Colonic mucosa (tissue), 4 donors: ENCODE measurements around the gene SRR. TPM values are rescaled to one million over a fixed set of nuclear protein-coding genes. Genes with fewer than 3 reads are reported as not detected.

Experiments used
- DNase-seq: peaks from one replicate; pipeline ENCODE4 v3.0.0-alpha.2; 2020
- H3K27ac ChIP-seq: fragments of 200-600 bp; one replicate; pipeline ENCODE4 v1.8.0; 2021
- H3K27me3 ChIP-seq: fragments of 200-600 bp; one replicate; pipeline ENCODE4 v1.8.0; 2021
- H3K36me3 ChIP-seq: fragments of 200-600 bp; one replicate; pipeline ENCODE4 v1.8.0; 2021
- H3K4me1 ChIP-seq: fragments of 200-600 bp; one replicate; pipeline ENCODE4 v1.8.0; 2021; ENCODE audit warnings: mild to moderate bottlenecking
- H3K4me3 ChIP-seq: fragments of 200-600 bp; one replicate; pipeline ENCODE4 v1.8.0; 2021
- H3K9ac ChIP-seq, 2 donors: one replicate each; pipeline ENCODE4 v1.7.0; 2013; ENCODE audit warnings: control low read depth in 2 of 2, low read depth in 2 of 2, low read length in 2 of 2
- H3K9me3 ChIP-seq: fragments of 200-600 bp; one replicate; pipeline ENCODE4 v1.8.0; 2021
- CTCF ChIP-seq: fragments of 200-600 bp; IDR thresholded peaks from one replicate; pipeline ENCODE4 v1.8.0; 2022; ENCODE audit warnings: antibody characterized with exemption, mild to moderate bottlenecking
- intact Hi-C: fragments of 100-400 bp; cut with DNase I; formaldehyde crosslinking; loops from one replicate; pipeline ENCODE4 v1.14.1; 2022
- total RNA-seq, 2 donors: library from RNA; stranded (reverse); fragmentation: NEBNext Ultra II Directional in 1 of 2; extraction: Animal tissue kit (Norgen Biotek cat#: 25700) in 1 of 2; gene quantifications; one replicate each; pipeline ENCODE4 v1.2.1, GENCODE V29; 2021
- donor health status: healthy.
- donor health status: DM: no; HTN: no; CAD: no.
- donor health status: DM: no; HTN: no; CAD: no.

The SRR gene
- total RNA-seq, 2 donors from 2014 or later = 9.0 to 11.0 TPM

GRCh38 chr17:2369039-2369438, 65.3 kb downstream of the SRR start:
- H3K9me3 ChIP-seq = no peaks in the 10 kb centered on the region
- no peaks in the 10 kb centered on the region for H3K4me1 ChIP-seq
- no peak for DNase-seq
- H3K4me3 ChIP-seq = no peak overlapping the region
- H3K9ac ChIP-seq = no peak overlapping the region
- no peaks in the 10 kb centered on the region for H3K27me3 ChIP-seq
- no peak for TF ChIP-seq CTCF
- intact Hi-C loops = no loop called here
- H3K36me3 ChIP-seq = no peaks in the 10 kb centered on the region
- no peak overlapping the region for H3K27ac ChIP-seq

GRCh38 chr17:2369551-2370210, 65.9 kb downstream of the SRR start:
- Histone ChIP-seq H3K9ac (no peak overlapping the region), H3K36me3 (no peaks in the 10 kb centered on the region), H3K27me3 (no peaks in the 10 kb centered on the region), H3K4me1 (no peaks in the 10 kb centered on the region), H3K4me3 (no peak overlapping the region), H3K9me3 (no peaks in the 10 kb centered on the region), H3K27ac (no peak overlapping the region)
- intact Hi-C loops = no loop called here
- TF ChIP-seq CTCF = no peak
- DNase-seq = no peak

GRCh38 chr17:2370211-2370589, 66.5 kb downstream of the SRR start:
- no peak overlapping the region for H3K4me3 ChIP-seq
- no peaks in the 10 kb centered on the region for H3K36me3 ChIP-seq
- no peak overlapping the region for H3K9ac ChIP-seq
- H3K27ac ChIP-seq = no peak overlapping the region
- TF ChIP-seq CTCF = no peak
- intact Hi-C loops = no loop called here
- H3K9me3 ChIP-seq = no peaks in the 10 kb centered on the region
- H3K27me3 ChIP-seq = no peaks in the 10 kb centered on the region
- no peak for DNase-seq
- no peaks in the 10 kb centered on the region for H3K4me1 ChIP-seq

GRCh38 chr17:2371183-2372130, 67.7 kb downstream of the SRR start:
- no peaks in the 10 kb centered on the region for H3K4me1 ChIP-seq
- no peak overlapping the region for H3K27ac ChIP-seq
- H3K36me3 ChIP-seq = no peaks in the 10 kb centered on the region
- H3K9ac ChIP-seq = no peak overlapping the region
- intact Hi-C loops = no loop called here
- H3K9me3 ChIP-seq = no peaks in the 10 kb centered on the region
- DNase-seq = no peak
- H3K4me3 ChIP-seq = no peak overlapping the region
- no peak for TF ChIP-seq CTCF
- no peaks in the 10 kb centered on the region for H3K27me3 ChIP-seq

- no peak overlapping the region for H3K4me3 ChIP-seq
- no peak overlapping the region for H3K27ac ChIP-seq
- intact Hi-C loops = no loop called here
- H3K36me3 ChIP-seq = no peaks in the 10 kb centered on the region
- no peak overlapping the region for H3K9ac ChIP-seq
- H3K9me3 ChIP-seq = no peaks in the 10 kb centered on the region
- no peaks in the 10 kb centered on the region for H3K4me1 ChIP-seq
- no peak for DNase-seq
- H3K27me3 ChIP-seq = no peaks in the 10 kb centered on the region
- no peak for TF ChIP-seq CTCF
Measured at GRCh38 chr17:2372180-2372579, 68.4 kb downstream of the SRR start.
